Measurements from ENCODE around the gene KDM4B. TPM values are rescaled to one million over a fixed set of nuclear protein-coding genes. Genes with fewer than 3 reads are reported as not detected.
A peak's percentile ranks its signal among the peaks of the same experiment; 100 is the strongest.

Gene KDM4B
- polyA plus RNA-seq, 10 donors, result 15.4 to 20.2 (median 18.5) TPM

DNA sequence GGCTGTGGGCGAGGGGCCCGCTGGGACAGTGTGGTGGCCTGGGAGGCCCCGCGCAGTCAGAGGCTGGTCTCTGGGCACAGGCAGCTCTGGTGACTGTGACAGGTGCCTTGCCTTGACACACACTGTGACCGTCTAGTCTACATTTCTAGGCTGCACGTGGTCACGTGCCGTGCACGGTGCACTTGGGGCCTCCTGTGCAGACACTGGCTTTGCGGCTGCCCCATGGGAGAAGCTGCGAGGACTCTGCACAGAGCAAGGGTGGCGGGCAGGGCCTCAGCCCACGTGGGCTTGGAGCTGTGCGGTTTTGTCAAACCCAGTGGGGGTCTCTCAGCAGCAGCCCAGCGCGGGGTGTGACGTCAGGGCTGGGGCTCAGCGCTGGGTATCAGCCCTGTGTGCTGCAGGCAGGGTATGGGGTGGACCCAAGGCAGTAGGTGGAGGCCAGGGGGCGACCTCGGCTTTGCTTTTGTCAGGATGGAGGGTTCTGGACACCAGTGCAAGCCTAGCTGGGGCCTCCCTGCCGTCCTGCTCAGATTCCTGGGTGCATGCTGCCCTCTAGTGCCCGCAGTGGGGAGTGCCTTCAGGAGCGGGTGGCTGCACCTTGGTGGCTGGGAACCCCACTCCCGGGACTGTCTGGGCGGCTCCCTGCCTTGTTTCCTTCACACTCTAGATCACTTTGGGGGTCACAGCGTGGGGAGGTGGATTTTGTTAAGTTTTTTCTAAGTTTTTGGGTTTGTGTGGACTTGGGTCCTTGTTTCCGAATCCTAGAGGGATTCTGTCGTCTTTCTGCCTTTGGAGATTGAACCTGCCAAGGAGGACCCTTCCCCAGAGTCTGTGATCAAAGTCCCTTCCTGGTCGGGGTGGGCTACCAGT is 62.6 kb downstream of the KDM4B start:
- peak; percentile 70 to 89 (median 82) for DNase-seq

DNA sequence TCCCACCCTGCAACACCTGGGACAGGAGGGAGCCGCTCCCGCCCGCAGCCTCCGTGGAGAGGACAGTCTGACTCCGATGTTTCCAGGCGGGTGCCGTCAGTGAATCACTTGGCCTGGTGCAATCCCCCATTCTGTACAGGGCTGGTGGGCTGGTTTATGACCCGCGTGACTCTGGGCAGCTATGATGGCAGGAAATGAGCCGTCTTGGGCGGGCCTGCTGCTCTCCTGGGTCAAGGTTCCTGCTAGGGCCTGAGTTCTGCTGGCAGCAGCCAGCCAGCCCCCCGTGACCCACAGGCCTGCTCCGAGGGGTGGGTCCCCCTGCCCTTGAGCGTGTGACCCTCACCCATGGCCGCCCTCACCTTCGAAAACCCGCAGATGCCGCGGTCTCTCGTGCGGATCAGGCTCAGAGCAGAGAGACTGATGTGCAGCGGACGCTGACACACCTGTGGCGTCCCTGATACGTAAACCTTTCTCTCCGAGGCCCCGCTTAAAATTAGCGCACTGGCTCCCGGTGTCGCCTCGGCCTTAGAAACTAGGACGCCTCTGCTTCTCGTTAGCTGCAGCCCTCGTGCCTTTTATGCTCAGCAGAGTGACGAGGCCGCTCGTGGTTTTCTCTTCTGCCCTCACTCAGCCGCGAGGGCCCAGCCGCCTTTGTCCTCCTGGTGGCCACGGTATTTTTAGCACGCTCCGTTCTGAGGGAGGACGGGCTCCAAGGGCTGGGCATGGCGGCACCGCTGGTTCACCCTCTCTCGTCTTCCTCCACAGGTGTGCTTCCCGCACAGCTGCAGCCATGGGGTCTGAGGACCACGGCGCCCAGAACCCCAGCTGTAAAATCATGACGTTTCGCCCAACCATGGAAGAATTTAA is 63.4 kb downstream of the KDM4B start:
- DNase-seq, result no peak

DNA sequence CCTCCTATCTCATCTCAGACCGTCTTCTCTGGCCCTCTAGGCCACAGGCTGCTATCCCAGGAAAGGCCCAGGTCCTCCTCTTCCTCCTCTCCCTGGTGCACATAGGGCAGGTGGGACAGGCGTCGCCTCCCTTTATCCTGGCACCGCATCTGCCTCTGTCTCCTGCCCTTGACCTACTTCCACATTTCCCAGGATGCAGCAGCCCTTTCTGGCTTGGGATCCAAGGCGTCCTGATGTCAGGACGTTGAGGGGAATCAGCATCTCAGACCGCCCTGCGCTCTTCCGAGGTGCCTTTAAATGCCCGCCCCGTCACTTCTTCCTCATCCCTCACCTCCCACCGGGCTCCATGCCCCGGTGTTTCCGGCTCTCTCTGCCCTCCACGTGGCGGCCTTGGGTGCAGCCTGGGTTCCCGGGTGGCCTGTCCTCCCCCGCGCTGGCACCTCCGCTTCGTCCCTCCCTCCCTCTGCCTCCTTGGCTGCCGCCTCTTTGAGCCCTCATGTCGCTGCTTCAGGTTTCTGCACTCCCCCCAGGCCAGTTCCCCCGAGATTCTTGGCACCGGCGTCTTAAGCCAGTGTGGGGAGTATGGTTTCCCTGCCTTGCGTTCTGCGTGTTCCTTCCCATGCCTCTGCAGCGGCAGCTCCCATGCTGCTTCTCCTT is 66.3 kb downstream of the KDM4B start:
- no peak for DNase-seq

DNA sequence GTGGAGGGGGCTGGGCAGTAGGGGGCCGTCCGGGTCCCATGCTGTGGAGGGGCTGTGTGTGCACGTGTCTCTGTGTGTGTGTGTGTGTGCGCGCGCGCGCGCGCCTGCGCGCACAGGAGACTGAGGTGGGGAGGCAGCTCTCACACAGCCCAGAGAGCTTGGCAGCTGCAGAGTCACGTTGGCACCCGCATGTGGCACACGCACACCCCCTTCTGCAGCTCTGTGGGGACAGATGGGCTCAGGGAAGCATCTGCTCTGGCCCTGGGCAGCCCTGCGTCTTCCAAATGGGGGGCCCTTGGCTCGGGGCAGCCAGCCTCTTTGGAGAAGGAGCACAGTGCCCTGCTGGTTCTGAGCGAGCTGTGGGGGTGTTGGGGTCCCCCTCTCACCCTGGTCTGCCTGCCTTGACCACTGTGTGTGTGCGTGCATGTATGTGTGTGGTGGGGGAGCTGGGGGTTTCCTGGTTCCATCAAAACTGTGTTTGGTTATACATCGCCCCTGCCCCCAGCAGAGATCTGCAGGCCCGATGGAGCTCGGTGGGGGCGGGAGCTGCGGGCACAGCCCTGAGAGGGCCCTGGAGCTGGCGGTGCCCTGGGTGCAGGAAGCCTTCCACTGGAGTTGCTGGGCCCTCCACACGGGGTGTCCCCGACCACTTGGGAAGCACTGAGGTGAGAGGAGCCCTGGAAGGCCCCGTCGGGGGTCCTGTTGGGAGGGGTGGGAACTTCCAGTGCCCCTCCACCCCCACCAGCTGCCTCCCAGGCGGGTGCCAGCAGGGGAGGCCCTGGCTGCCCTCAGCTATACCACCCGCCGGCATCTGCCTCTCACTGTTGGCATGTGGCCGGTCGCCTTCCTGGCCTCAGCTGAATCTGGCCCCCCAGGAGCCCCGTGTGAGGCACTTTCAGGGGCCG is 67.1 kb downstream of the KDM4B start:
- peak in 1 of 3 donors; percentile 62 for DNase-seq

DNA sequence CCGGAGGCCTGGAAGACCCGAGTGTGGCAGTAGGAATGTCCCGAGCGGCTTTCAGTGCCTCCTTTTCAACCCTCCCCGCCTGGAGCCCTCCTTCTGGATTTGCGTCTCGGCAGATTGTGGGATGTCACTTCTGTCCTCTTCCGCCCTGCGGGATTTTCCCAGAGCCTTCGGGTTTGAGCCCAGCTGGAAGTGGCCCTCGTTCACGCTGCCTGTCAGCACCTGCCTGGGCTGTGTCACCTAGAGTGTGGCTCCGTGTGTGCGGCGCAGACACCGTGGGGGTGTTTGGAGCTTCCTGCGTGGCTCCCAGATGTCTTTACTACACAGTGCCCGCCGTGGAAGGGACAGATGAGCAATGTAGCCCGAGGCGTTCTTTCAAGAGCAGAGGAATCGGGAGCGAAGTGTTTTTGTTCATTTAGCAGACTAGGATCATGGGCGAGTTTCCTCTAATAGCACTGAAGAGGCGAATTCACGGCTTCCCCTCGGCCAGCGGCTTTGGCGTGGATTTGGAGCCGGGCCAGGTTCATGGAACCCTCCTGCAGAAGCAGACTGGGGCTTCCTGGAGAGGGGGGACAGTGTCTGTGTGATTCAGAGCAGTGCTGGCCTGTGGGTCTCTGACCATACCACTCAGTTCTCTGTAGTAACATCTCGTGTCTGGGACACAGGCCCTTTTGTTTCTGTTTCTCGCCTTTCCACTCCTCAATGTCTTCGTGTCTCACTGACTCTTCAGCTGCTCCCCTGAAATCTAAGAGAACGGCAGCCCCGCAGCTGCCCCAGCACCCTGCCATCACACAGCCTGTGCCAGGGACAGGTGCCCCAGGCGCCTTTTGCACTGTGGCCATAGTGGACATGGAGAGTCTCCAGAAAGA is 68.0 kb downstream of the KDM4B start:
- DNase-seq, result peak in 1 of 3 donors; percentile 62

DNA sequence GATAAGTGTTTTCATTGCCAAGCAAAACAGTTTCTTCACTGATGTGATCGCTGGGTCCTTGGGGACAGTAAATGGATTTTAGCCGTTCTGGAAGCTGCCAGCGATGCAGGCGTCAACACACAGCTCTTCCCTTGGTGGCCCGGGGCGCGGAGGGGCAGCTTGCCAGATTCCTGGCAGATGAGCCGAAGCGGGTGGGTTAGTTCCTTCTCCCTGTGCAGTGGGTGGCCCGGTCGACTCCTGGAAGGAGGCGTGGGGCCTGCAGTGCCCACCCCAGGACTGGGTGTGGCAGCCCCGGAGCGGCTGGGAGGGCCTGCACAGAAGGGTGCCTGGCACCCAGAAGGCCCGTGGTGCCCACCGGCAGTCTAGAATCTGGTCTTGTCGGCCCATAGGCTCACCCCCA is 69.0 kb downstream of the KDM4B start:
- DNase-seq, result no peak

DNA sequence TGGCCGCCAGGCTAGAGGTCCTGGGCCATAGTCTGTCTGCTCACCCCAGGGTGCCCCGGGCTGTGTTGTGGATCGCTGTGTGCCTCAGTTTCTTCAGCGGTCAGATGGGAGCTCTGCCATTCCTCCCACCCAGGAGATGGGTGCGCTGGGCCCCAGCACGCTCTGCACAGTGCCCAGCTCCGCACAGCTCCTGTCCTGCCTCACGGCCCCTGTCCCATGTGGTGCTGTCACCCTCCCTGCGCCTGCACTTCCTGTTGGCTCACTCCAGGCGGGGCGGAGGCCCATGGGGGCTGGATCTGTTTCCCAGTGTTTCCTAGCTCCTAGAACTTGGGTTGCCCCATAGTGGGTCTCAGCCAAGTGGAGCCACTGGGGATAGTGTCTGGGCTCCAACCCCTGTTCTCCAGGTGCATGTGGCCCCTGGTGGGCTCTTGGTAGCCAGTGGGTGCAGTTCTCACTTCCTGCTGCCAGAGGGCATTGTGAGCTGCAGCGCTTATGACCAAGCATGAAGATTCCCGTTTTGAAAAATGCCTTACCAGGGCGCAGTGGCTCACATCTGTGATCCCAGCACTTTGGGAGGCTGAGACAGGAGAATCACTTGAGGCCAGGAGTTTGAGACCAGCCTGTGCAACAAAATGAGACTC is 69.8 kb downstream of the KDM4B start:
- no peak for DNase-seq

DNA sequence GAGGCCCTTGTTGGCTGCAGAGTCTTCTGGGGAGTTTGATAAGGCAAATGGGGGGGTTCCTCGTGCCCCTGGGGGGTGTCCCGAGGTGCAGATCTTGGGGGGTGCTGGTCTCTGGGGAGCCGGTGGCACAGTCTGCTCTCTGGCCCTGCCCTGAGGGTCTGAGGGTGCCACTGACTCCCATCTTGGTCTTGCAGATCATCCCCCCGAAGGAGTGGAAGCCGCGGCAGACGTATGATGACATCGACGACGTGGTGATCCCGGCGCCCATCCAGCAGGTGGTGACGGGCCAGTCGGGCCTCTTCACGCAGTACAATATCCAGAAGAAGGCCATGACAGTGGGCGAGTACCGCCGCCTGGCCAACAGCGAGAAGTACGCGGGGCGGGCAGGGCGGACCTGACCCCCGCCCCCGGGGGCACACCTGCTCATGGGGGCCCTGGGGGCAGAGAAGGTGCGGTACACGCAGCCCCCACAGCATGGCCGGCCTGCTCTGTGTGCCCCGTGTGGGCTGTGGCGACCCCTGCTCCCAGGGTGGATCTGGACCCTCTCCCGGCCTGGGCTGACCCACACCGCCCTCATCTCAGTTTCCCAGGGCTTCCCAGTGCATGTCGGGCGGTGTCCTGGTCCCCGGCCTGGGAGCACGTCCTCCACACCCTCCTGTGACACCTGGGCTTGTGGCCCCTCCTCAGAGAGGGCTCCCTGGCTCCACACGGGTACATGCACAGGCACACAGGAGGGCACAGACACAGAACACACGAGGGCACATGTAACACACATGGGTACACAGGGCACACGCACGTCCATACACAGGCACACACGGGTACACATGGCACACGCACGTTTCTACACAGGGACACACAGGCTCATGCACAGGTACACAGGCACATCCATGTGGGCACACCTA is 71.0 kb downstream of the KDM4B start:
- no peak for DNase-seq

DNA sequence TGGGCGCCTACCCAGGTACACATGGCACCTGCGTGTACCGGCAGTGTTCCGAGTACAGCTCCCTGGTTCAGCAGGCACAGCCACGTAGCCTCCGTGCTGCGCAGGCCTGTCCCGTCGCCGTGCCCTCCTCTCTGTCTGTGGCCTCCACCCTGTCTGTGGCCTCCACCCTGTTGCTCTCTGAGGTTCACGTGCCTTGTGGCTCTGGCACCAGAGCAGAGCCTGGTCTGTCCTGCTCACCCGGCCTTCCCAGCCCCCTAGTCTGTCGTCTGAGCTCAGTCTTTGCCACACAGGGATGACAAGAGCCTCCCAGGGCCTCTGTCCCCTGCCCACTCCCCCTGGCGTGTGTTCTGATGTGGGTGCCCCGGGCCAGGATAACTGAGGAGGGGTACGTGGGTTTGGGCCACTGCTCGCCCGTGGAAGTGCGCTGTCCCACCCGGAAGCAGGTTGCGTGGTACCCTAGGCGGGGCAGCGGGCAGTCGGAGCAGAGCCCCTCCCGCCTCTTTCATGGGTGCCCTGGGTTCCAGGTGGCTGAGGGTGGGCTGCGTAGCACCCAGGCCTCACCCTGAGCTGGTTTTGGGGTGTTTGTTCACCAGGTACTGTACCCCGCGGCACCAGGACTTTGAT is 71.7 kb downstream of the KDM4B start:
- no peak for DNase-seq

DNA sequence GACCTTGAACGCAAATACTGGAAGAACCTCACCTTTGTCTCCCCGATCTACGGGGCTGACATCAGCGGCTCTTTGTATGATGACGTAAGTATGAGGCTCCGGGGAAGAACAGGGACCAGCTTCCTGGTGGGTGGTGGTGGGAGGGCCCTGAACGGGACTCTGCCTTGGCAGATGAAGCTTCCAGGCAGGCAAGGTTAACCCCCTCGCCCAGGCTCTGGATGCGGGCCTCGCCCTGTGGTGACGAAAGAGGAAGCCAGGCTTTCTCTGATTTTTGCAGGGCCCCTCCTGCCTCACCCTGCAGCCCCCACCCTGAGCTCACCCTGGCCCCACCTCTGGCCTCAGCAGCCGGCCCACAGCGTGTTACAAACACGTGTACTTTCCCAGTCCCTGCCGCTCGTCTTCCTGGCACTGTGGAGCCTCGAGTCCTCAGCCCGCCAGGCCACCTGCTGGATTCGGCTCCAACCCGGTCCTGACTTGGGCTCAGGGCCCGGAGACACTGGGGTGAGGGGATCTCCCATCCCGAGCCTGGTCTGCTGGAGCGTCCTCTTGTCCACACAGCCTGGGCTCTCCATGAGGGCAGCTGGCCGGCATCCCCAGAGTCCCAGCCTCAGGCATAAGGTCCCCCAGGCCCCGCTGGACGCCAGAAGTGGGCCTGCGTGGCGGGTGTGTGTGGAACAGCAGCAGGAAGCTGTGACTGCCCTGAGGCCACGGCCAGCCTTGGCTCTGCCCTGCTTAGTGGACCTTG is 72.4 kb downstream of the KDM4B start:
- no peak for DNase-seq

DNA sequence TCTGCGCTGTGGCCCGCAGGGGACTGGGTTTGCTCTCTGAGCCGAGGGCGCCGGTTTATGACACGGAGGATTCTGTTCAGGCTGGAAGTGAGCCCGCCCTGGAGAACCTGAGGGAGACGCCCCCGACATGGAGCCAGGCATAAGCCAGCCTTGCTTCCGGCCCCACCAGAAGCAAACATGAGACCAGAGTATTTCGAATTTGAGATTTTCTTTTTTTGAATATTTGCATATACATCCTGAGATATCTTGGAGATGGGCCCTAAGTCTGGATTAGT is 72.9 kb downstream of the KDM4B start:
- no peak for DNase-seq

DNA sequence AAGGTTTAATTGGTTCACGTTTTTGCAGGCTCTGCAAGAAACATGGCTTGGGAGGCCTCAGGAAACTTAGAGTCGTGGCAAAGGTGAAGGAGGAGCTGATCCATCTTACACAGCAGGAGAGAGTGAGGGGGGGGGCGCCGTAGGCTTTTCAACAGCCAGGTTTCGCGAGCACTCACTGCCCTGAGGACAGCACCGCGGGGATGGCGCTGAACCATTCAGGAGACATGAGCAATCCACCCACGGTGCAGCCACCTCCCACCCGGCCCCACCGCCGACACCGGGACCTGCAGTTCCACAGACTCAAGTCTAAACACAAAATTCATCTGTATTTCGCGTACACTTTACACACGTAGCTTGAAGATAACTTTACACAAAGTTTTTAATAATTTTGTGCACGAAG is 73.6 kb downstream of the KDM4B start:
- DNase-seq, result no peak

DNA sequence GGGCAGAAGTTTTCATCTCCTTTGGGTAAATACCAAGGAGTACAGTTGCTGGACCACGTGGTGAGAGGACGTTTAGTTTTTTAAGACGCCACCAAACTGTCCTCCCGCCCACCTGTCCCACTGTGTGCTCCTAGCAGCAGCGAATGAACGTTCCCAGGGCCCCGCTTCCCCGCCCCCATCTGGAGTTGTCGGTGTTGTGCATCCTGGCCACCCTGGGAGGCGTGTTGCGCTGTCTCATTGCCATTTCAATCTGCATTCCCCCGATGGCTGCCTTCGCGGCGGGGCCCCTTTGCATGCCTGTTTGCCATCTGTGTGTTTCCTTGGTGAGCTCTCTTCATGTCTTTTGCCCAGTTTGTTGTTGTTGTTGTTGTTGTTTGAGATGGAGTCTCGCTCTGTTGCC is 76.1 kb downstream of the KDM4B start:
- DNase-seq, result no peak

DNA sequence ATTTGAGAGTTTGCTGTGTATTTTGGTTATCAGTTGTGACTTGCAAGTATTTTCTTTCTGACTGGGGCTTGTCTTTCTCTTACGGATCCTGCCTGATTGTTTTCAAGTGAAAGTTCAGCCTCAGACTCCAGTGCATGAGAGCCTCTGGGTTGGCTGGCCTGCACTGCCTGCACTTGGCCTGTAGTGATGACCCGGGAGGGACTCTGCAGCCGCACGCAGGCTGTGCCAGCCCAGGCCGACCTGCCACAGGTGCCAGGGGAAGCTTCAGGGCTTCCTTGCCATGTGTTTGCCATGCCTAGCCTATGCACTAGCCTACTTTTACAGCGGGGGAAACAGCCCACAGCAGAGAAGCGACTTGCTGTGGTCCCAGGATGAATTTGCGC is 77.0 kb downstream of the KDM4B start:
- DNase-seq, result no peak

DNA sequence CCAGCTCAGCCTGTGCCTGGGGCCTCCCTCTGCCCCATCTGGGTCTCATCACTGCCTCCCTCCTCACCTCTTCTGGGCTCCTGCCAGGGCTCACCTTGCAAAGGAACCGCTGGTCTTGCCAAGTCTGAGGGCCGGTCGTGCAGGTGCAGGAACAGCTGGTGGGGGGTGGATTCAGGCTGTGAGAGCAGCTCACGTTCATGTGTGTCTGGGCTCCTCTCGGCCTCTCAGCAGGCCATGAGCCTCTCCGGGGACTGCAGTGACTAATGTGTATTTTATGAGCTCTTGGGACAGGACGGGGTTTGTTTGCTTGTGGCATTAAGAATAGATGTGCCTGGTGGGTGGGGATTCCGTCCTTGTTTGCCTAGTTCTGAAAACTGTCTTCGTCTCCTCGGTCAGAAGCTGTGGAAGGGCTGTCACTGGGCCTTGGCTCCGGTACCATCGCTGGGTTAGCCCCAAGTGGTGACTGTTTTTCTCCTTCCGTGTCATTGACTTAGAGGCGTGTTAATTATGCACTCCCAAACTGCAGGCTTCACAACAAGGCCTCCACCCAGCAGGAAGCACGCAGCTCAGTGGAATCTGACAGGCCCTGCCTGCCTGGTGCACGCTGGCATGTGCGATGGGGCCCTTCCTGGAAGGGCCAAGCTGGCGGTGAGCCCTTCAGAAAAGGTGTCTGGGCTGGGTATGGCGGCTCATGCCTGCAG is 77.6 kb downstream of the KDM4B start:
- DNase-seq, result no peak

DNA sequence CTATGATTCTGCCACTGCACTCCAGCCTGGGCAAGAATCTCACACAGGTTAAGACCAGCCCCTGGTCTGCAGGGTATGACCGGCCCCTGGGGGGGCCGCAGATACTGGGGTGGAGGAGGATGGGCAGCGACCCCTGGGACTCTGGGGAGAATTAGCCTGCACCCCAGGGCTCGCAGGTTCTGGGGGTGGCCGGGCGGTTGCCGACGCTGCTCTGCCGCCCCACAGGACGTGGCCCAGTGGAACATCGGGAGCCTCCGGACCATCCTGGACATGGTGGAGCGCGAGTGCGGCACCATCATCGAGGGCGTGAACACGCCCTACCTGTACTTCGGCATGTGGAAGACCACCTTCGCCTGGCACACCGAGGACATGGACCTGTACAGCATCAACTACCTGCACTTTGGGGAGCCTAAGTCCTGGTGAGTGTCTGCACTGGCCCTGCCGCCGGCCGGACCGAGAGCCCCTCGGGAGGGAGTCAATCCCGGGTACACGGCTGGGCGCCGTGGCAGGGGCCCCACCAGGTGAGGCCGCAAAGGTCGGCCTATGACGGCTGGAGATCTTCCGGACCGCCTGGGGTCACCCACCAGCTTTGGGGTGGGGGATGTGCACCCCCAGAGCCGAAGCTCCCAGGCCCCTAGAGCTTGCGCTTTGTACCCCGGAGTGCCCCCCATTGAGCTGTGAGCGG is 78.5 kb downstream of the KDM4B start:
- DNase-seq, result no peak

Data from muscle of back (tissue), 11 donors.